Measurements from ENCODE around the gene ALKBH4. TPM values are rescaled to one million over a fixed set of nuclear protein-coding genes. Genes with fewer than 3 reads are reported as not detected.

The ALKBH4 gene
- total and polyA plus RNA-seq, 10 of the 15 experiments (the other 5 are each of a cell fraction or from before 2014, with no cell fraction given): 4.1 to 16.9 (median 11.3) TPM

GRCh38 chr7:102469972-102470825, 5.5 kb upstream of the ALKBH4 start:
- no peaks in the 10 kb centered on the region for H3K27me3 ChIP-seq (replicated peaks in 1 of 2; ENCODE audit: control insufficient read depth in 2 of 2, insufficient read depth in 2 of 2, low read length in 1 of 2)
- FAIRE-seq (no peak), ATAC-seq (no peak), DNase-seq (ENCODE audit: low read depth, low spot score) (no peak)
- no peak for TF ChIP-seq ATF7 (IDR thresholded peaks at IDR 0.05; ENCODE audit: low read depth)
- TF ChIP-seq, protein P1, sequence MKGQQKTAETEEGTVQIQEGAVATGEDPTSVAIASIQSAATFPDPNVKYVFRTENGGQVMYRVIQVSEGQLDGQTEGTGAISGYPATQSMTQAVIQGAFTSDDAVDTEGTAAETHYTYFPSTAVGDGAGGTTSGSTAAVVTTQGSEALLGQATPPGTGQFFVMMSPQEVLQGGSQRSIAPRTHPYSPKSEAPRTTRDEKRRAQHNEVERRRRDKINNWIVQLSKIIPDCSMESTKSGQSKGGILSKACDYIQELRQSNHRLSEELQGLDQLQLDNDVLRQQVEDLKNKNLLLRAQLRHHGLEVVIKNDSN (IDR thresholded peaks at IDR 0.05; ENCODE audit: borderline replicate concordance, extremely low read length, insufficient read depth, low read depth, low read length): peak; percentile 32
- ChIA-PET SMC1A (ENCODE audit: uncharacterized antibody, unreplicated experiment) (no interaction called here), POLR2A (interaction anchor here (0.6 kb wide), 1 partner anchor 157 kb away, joined by 4 read pairs; no protein-coding TSS in a partner anchor), CTCF (interaction anchor here (1.5 kb wide), 1 partner anchor 55 kb away, joined by 3 read pairs; no protein-coding TSS in a partner anchor), RAD21 (ENCODE audit: unreplicated experiment) (interaction anchor here (1.2 kb wide), 1 partner anchor 65 kb away, joined by 4 read pairs; no protein-coding TSS in a partner anchor)
- BruUV-seq (replicated peaks): no TSS peak
- H3K27ac ChIP-seq (ENCODE audit: control insufficient read depth, insufficient read depth): no peak overlapping the region
- no peak overlapping the region for H3K4me3 ChIP-seq
- intact Hi-C loops (cut with micrococcal nuclease; ENCODE audit: unreplicated experiment): loop anchor here (5.0 kb wide), 1 partner anchor 183 kb away; the partner anchor contains the start of gene SH2B2
- H3K9me3 ChIP-seq (replicated peaks; ENCODE audit: control insufficient read depth, insufficient read depth, low read length): no peaks in the 10 kb centered on the region
- no peak overlapping the region for H2AFZ ChIP-seq (ENCODE audit: control insufficient read depth, low read depth, low read length)
- no peak overlapping the region for H3K9ac ChIP-seq (ENCODE audit: control insufficient read depth, insufficient read depth, low read length)
- no peak overlapping the region for H3K4me2 ChIP-seq (ENCODE audit: control insufficient read depth, insufficient read depth)
- H3K4me1 ChIP-seq (ENCODE audit: control insufficient read depth, insufficient read depth, low read length): peaks cover 9% of the 10 kb centered on the region
- WGBS (ENCODE audit: insufficient coverage, insufficient replicate concordance, low lambda C conversion rate, missing lambda C conversion rate): 81% methylated on average over 20 of the region's 20 CpGs
- in situ Hi-C loops (cut with MboI): no loop called here
- peaks cover 10% of the 10 kb centered on the region for H3K79me2 ChIP-seq (ENCODE audit: control insufficient read depth, insufficient read depth, low read length)
- no peaks in the 10 kb centered on the region for H4K20me1 ChIP-seq (ENCODE audit: control insufficient read depth, insufficient read depth)
- H3K36me3 ChIP-seq (ENCODE audit: control insufficient read depth in 2 of 2, insufficient read depth in 2 of 2, low read length in 1 of 2): peaks cover 6 to 26% of the 10 kb centered on the region in 2 experiments

- H2AFZ ChIP-seq (ENCODE audit: control insufficient read depth, low read depth, low read length): no peak overlapping the region
- H4K20me1 ChIP-seq (ENCODE audit: control insufficient read depth, insufficient read depth): no peaks in the 10 kb centered on the region
- ChIA-PET RAD21 (ENCODE audit: unreplicated experiment) (no interaction called here), POLR2A (no interaction called here), SMC1A (ENCODE audit: uncharacterized antibody, unreplicated experiment) (no interaction called here), CTCF (no interaction called here)
- H3K36me3 ChIP-seq (ENCODE audit: control insufficient read depth in 2 of 2, insufficient read depth in 2 of 2, low read length in 1 of 2): peaks cover 6 to 26% of the 10 kb centered on the region in 2 experiments
- BruUV-seq (replicated peaks): no TSS peak
- ATAC-seq: no peak
- no peaks in the 10 kb centered on the region for H3K9me3 ChIP-seq (replicated peaks; ENCODE audit: control insufficient read depth, insufficient read depth, low read length)
- H3K79me2 ChIP-seq (ENCODE audit: control insufficient read depth, insufficient read depth, low read length): peaks cover 17% of the 10 kb centered on the region
- H3K27ac ChIP-seq (ENCODE audit: control insufficient read depth, insufficient read depth): no peak overlapping the region
- peaks cover 9% of the 10 kb centered on the region for H3K4me1 ChIP-seq (ENCODE audit: control insufficient read depth, insufficient read depth, low read length)
- H3K9ac ChIP-seq (ENCODE audit: control insufficient read depth, insufficient read depth, low read length): no peak overlapping the region
- in situ Hi-C loops (cut with MboI) (no loop called here), intact Hi-C loops (cut with micrococcal nuclease; ENCODE audit: unreplicated experiment) (loop anchor here (5.0 kb wide), 1 partner anchor 182 kb away; the partner anchor contains the start of gene SH2B2)
- FAIRE-seq: no peak
- no peak for DNase-seq (ENCODE audit: low read depth, low spot score)
- no peak overlapping the region for H3K4me2 ChIP-seq (ENCODE audit: control insufficient read depth, insufficient read depth)
- no peaks in the 10 kb centered on the region for H3K27me3 ChIP-seq (replicated peaks in 1 of 2; ENCODE audit: control insufficient read depth in 2 of 2, insufficient read depth in 2 of 2, low read length in 1 of 2)
- WGBS (ENCODE audit: insufficient coverage, insufficient replicate concordance, low lambda C conversion rate, missing lambda C conversion rate): 95% methylated on average over 24 of the region's 24 CpGs
- H3K4me3 ChIP-seq: no peak overlapping the region
- TF ChIP-seq NFXL1 (IDR thresholded peaks at IDR 0.05; ENCODE audit: borderline replicate concordance): no peak
- no peak for TF ChIP-seq NR2C2 (IDR thresholded peaks at IDR 0.05; ENCODE audit: borderline replicate concordance, control insufficient read depth, insufficient read length, low read depth)
- no peak for TF ChIP-seq RB1 (IDR thresholded peaks at IDR 0.05; ENCODE audit: borderline replicate concordance)
- no peak for TF ChIP-seq BCL3 (IDR thresholded peaks at IDR 0.05; ENCODE audit: borderline replicate concordance, insufficient read depth, low read depth, low read length, poor library complexity, severe bottlenecking)
- TF ChIP-seq, protein P2, sequence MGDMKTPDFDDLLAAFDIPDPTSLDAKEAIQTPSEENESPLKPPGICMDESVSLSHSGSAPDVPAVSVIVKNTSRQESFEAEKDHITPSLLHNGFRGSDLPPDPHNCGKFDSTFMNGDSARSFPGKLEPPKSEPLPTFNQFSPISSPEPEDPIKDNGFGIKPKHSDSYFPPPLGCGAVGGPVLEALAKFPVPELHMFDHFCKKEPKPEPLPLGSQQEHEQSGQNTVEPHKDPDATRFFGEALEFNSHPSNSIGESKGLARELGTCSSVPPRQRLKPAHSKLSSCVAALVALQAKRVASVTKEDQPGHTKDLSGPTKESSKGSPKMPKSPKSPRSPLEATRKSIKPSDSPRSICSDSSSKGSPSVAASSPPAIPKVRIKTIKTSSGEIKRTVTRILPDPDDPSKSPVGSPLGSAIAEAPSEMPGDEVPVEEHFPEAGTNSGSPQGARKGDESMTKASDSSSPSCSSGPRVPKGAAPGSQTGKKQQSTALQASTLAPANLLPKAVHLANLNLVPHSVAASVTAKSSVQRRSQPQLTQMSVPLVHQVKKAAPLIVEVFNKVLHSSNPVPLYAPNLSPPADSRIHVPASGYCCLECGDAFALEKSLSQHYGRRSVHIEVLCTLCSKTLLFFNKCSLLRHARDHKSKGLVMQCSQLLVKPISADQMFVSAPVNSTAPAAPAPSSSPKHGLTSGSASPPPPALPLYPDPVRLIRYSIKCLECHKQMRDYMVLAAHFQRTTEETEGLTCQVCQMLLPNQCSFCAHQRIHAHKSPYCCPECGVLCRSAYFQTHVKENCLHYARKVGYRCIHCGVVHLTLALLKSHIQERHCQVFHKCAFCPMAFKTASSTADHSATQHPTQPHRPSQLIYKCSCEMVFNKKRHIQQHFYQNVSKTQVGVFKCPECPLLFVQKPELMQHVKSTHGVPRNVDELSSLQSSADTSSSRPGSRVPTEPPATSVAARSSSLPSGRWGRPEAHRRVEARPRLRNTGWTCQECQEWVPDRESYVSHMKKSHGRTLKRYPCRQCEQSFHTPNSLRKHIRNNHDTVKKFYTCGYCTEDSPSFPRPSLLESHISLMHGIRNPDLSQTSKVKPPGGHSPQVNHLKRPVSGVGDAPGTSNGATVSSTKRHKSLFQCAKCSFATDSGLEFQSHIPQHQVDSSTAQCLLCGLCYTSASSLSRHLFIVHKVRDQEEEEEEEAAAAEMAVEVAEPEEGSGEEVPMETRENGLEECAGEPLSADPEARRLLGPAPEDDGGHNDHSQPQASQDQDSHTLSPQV (IDR thresholded peaks at IDR 0.05): no peak
Measured at GRCh38 chr7:102469351-102469971, 4.8 kb upstream of the ALKBH4 start.

Data from GM12878 (cell line).